GM11168 (cell line): Measurements from ENCODE around the gene TGFB2.

Source experiments
- in situ Hi-C: fragments of 300-500 bp; cut with MboI; formaldehyde crosslinking; loops from one replicate; pipeline ENCODE4 v1.12.0; 2022; ENCODE audit warnings: low sequenced_read_pairs; ENCODE audit not compliant: unreplicated experiment

TGFB2 gene

GRCh38 chr1:218344814-218345672, at the start of gene TGFB2:
Gene TGFB2, plus strand, starts transcription at chr1:218345336. Its CDS starts 1,366 bp downstream, at chr1:218346702.
- in situ Hi-C loops, result loop anchor here (25.0 kb wide), 1 partner anchor 467 kb away; no protein-coding TSS in a partner anchor

- in situ Hi-C loops, result no loop called here
Observed at GRCh38 chr1:218296162-218296561, 49.0 kb upstream of the TGFB2 start.

- in situ Hi-C loops, result no loop called here
Observed at GRCh38 chr1:218297461-218297860, 47.7 kb upstream of the TGFB2 start.

GRCh38 chr1:218297867-218298266, 47.3 kb upstream of the TGFB2 start:
- in situ Hi-C loops, result no loop called here

- in situ Hi-C loops, result no loop called here
Observed at GRCh38 chr1:218298398-218298797, 46.7 kb upstream of the TGFB2 start.

GRCh38 chr1:218299416-218299815, 45.7 kb upstream of the TGFB2 start:
- in situ Hi-C loops, result no loop called here

- in situ Hi-C loops, result no loop called here
Observed at GRCh38 chr1:218301217-218301616, 43.9 kb upstream of the TGFB2 start.

GRCh38 chr1:218302155-218302554, 43.0 kb upstream of the TGFB2 start:
- in situ Hi-C loops, result no loop called here

- in situ Hi-C loops, result no loop called here
Observed at GRCh38 chr1:218303176-218303879, 41.8 kb upstream of the TGFB2 start.

GRCh38 chr1:218304281-218305039, 40.7 kb upstream of the TGFB2 start:
- in situ Hi-C loops, result no loop called here

GRCh38 chr1:218305472-218306064, 39.6 kb upstream of the TGFB2 start:
- in situ Hi-C loops, result no loop called here

- in situ Hi-C loops, result no loop called here
Observed at GRCh38 chr1:218312509-218312908, 32.6 kb upstream of the TGFB2 start.

- in situ Hi-C loops, result no loop called here
Observed at GRCh38 chr1:218314316-218314715, 30.8 kb upstream of the TGFB2 start.

GRCh38 chr1:218315638-218316037, 29.5 kb upstream of the TGFB2 start:
- in situ Hi-C loops, result no loop called here

- in situ Hi-C loops, result no loop called here
Observed at GRCh38 chr1:218317061-218317460, 28.1 kb upstream of the TGFB2 start.

GRCh38 chr1:218320182-218320581, 25.0 kb upstream of the TGFB2 start:
- in situ Hi-C loops, result loop anchor here (10.0 kb wide), 1 partner anchor 195 kb away; no protein-coding TSS in a partner anchor

GRCh38 chr1:218322762-218323161, 22.4 kb upstream of the TGFB2 start:
- in situ Hi-C loops, result loop anchor here (10.0 kb wide), 1 partner anchor 192 kb away; no protein-coding TSS in a partner anchor

GRCh38 chr1:218323568-218324225, 21.4 kb upstream of the TGFB2 start:
- in situ Hi-C loops, result loop anchor here (10.0 kb wide), 1 partner anchor 191 kb away; no protein-coding TSS in a partner anchor

- in situ Hi-C loops, result loop anchor here (10.0 kb wide), 1 partner anchor 191 kb away; no protein-coding TSS in a partner anchor
Observed at GRCh38 chr1:218324226-218324580, 20.9 kb upstream of the TGFB2 start.
